A549 (cell line): ENCODE data around the gene GRIN2D.

ENCODE experiments used
- BHLHE40 ChIP-seq: IDR thresholded peaks from 2 replicates; pipeline ENCODE4 v1.6.1; 2012; ENCODE audit warnings: low read depth, low read length, inconsistent platforms
- CEBPB ChIP-seq, 2 experiments: fragments of >200 bp in 1 of 2; sonication (Bioruptor Twin) in 1 of 2; formaldehyde crosslinking in 1 of 2; IDR thresholded peaks; 2 replicates each; pipeline ENCODE4 v1.6.1; 2012 to 2016
- CHD2 ChIP-seq: fragments of 150-350 bp; IDR thresholded peaks from 2 replicates; pipeline ENCODE4 v1.6.1; 2014; ENCODE audit warnings: low read length; ENCODE audit not compliant: partially characterized antibody
- CHD4 ChIP-seq: fragments of 200-600 bp; sonication (generic); IDR thresholded peaks from 2 replicates; pipeline ENCODE4 v1.6.1; 2016; ENCODE audit warnings: antibody characterized with exemption, mild to moderate bottlenecking, borderline replicate concordance
- CTCF ChIP-seq: fragments of >200 bp; sonication (Bioruptor Twin); formaldehyde crosslinking; IDR thresholded peaks from 3 replicates; pipeline ENCODE4 v1.5.1; 2016
- EP300 ChIP-seq, 2 experiments: fragments of >200 bp; sonication (Bioruptor Twin); formaldehyde crosslinking; IDR thresholded peaks; 2 replicates in 1 of 2; 3 replicates in 1 of 2; pipeline ENCODE4 v1.6.1; 2016 to 2017
- HDAC2 ChIP-seq: fragments of 200-600 bp; sonication (generic); IDR thresholded peaks from 2 replicates; pipeline ENCODE4 v1.6.1; 2016
- HOXA7 ChIP-seq: fragments of 250-450 bp; sonication (Bioruptor Pico); IDR thresholded peaks from 2 replicates; pipeline ENCODE4 v1.5.0; 2020; ENCODE audit warnings: mild to moderate bottlenecking, moderate library complexity
- HOXB5 ChIP-seq: fragments of 250-450 bp; sonication (Bioruptor Pico); IDR thresholded peaks from 2 replicates; pipeline ENCODE4 v1.5.0; 2020; ENCODE audit warnings: mild to moderate bottlenecking, moderate library complexity
- POLR2A ChIP-seq: IDR thresholded peaks from 2 replicates; pipeline ENCODE4 v1.6.1; 2012; ENCODE audit warnings: mild to moderate bottlenecking, low read length
- RNF2 ChIP-seq: fragments of 200-600 bp; sonication (generic); IDR thresholded peaks from 2 replicates; pipeline ENCODE4 v1.6.1; 2016; ENCODE audit warnings: low read depth, mild to moderate bottlenecking, antibody characterized with exemption, moderate library complexity, borderline replicate concordance
- USF2 ChIP-seq: fragments of 450-650 bp; IDR thresholded peaks from 2 replicates; pipeline ENCODE4 v1.6.1; 2014; ENCODE audit warnings: antibody characterized with exemption
- ZC3H11A ChIP-seq: fragments of 450-650 bp; IDR thresholded peaks from 2 replicates; pipeline ENCODE4 v1.6.1; 2014; ENCODE audit warnings: antibody characterized with exemption, mild to moderate bottlenecking

- no peak for TF ChIP-seq CTCF
- no peak for TF ChIP-seq CEBPB (IDR thresholded peaks at IDR 0.05)
- no peak for TF ChIP-seq HOXA7
- no peak for TF ChIP-seq CHD4
- no peak for TF ChIP-seq BHLHE40
- no peak for TF ChIP-seq EP300 (IDR thresholded peaks at IDR 0.05)
- no peak for TF ChIP-seq HDAC2
- TF ChIP-seq CHD2, result no peak
- no peak for TF ChIP-seq ZC3H11A
- peak; percentile 95 for TF ChIP-seq POLR2A
- no peak for TF ChIP-seq USF2
- TF ChIP-seq HOXB5 (CRISPR knock-in tag), result peak; percentile 91
- no peak for TF ChIP-seq RNF2
These were observed 5.1 kb downstream of the GRIN2D start for GRCh38 chr19:48398375-48399235.
